ENCODE results near the gene C6orf89. TPM values are rescaled to one million over a fixed set of nuclear protein-coding genes. Genes with fewer than 3 reads are reported as not detected.

Gene C6orf89
- total and polyA plus RNA-seq, 2 of the 13 experiments (the other 11 are each of a cell fraction or from before 2014, with no cell fraction given) = 22.1 to 32.2 TPM

- FAIRE-seq (no peak), ATAC-seq (no peak)
- H2AFZ ChIP-seq (ENCODE audit: low read length) = no peak overlapping the region
Observed at GRCh38 chr6:36940027-36940426, 54.3 kb downstream of the C6orf89 start.

More at GRCh38 chr6:36940027-36940426, 54.3 kb downstream of the C6orf89 start:
- H3K79me2 ChIP-seq (ENCODE audit: insufficient read depth, low read length) = no peaks in the 10 kb centered on the region
- no peak for TF ChIP-seq ZFP90 (CRISPR knock-in tag; IDR thresholded peaks at IDR 0.05; ENCODE audit: borderline replicate concordance)
- TF ChIP-seq ZNF580 (CRISPR knock-in tag; IDR thresholded peaks at IDR 0.05; ENCODE audit: borderline replicate concordance, low read depth) = no peak
- no peak for TF ChIP-seq PRDM10 (CRISPR knock-in tag; IDR thresholded peaks at IDR 0.05; ENCODE audit: low read depth)
- no peak for TF ChIP-seq HOXA9 (CRISPR knock-in tag; IDR thresholded peaks at IDR 0.05; ENCODE audit: borderline replicate concordance)
- TF ChIP-seq RFX1 (IDR thresholded peaks at IDR 0.05) = no peak
- no peak for TF ChIP-seq ZNF720 (CRISPR knock-in tag; IDR thresholded peaks at IDR 0.05)
- TF ChIP-seq ZFP91 (CRISPR knock-in tag; IDR thresholded peaks at IDR 0.05; ENCODE audit: borderline replicate concordance) = no peak
- no peak for TF ChIP-seq CHD4 (IDR thresholded peaks at IDR 0.05; ENCODE audit: borderline replicate concordance, low read length)
- TF ChIP-seq MLX (CRISPR knock-in tag; IDR thresholded peaks at IDR 0.05) = no peak
- TF ChIP-seq ZNF234 (CRISPR knock-in tag; conservative IDR thresholded peaks at IDR 0.05) = no peak
- TF ChIP-seq ZNF703 (CRISPR knock-in tag; IDR thresholded peaks at IDR 0.05; ENCODE audit: borderline replicate concordance) = no peak
- H3K4me3 ChIP-seq (replicated peaks in 1 of 3; ENCODE audit: insufficient read depth in 1 of 3, low read depth in 2 of 3, low read length in 3 of 3) = no peak overlapping the region
- intact Hi-C loops (cut with micrococcal nuclease; ENCODE audit: unreplicated experiment) (no loop called here), in situ Hi-C loops (cut with HindIII; ENCODE audit: extremely low pct_ligation_motif_present, low pct_unique_long_range_greater_than_20kb) (no loop called here)
- no peak overlapping the region for H3K27ac ChIP-seq (ENCODE audit: extremely low read length, insufficient read depth, low read length)
- H3K9me3 ChIP-seq (ENCODE audit: low read length) = no peaks in the 10 kb centered on the region
- peaks cover 2 to 42% of the 10 kb centered on the region in 2 experiments; a peak in 4 of 5 replicates for H3K27me3 ChIP-seq (ENCODE audit: control insufficient read depth in 1 of 2, insufficient read depth in 2 of 2, low read length in 2 of 2)
- H3K9ac ChIP-seq (ENCODE audit: insufficient read depth, low read depth, low read length) = no peak overlapping the region
- DNase-seq (ENCODE audit: low spot score) = no peak
- no TSS peak for BruUV-seq (replicated peaks)
- H4K20me1 ChIP-seq (ENCODE audit: insufficient read depth, low read length) = no peaks in the 10 kb centered on the region
- H3K4me2 ChIP-seq (ENCODE audit: low read depth, low read length) = no peak overlapping the region
- no peaks in the 10 kb centered on the region for H3K36me3 ChIP-seq (replicated peaks in 1 of 2; ENCODE audit: control insufficient read depth in 1 of 2, insufficient read depth in 2 of 2, low read length in 2 of 2)
- POLR2A ChIA-PET = no interaction called here
- 30% methylated on average over 10 of the region's 10 CpGs for WGBS (ENCODE audit: low lambda C conversion rate)
- CTCF ChIA-PET (ENCODE audit: low intra/inter-chr PET ratio, low total read pairs) = no interaction called here
- no peaks in the 10 kb centered on the region for H3K4me1 ChIP-seq (ENCODE audit: insufficient read depth, low read length)

Measured in HepG2 (cell line).